ENCODE data around the gene RAB25. TPM values are rescaled to one million over a fixed set of nuclear protein-coding genes. Genes with fewer than 3 reads are reported as not detected.
A peak's percentile ranks its signal among the peaks of the same experiment; 100 is the strongest.
"Not testable (repeated sequence)": the region's sequence is repeated elsewhere in the genome, so short reads cannot be mapped to it uniquely, and the experiment has no call there.

Gene RAB25
- polyA plus RNA-seq, 1 donor, result 174 TPM

- Histone ChIP-seq H3K4me1 (ENCODE audit: control insufficient read depth, insufficient read depth, low read length) (peaks cover under 1% of the 10 kb centered on the region), H3K27me3 (ENCODE audit: control insufficient read depth, insufficient read depth, low read length) (no peaks in the 10 kb centered on the region), H3K9me3 (ENCODE audit: control insufficient read depth, low read depth, low read length) (no peaks in the 10 kb centered on the region), H3K4me3 (ENCODE audit: low read length) (no peak overlapping the region), H3K36me3 (ENCODE audit: control insufficient read depth, insufficient read depth, low read length) (peaks cover 62% of the 10 kb centered on the region), H3K27ac (ENCODE audit: low read length) (no peak overlapping the region)
- no peak for DNase-seq
- WGBS (ENCODE audit: insufficient coverage, low lambda C conversion rate), result no CpG with 5 or more reads among the region's 3 CpGs
Observed at GRCh38 chr1:156069490-156070455, 8.8 kb downstream of the RAB25 start.

- no peaks in the 10 kb centered on the region for H3K9me3 ChIP-seq (ENCODE audit: control insufficient read depth, low read depth, low read length)
- no CpG with 5 or more reads among the region's 4 CpGs for WGBS (ENCODE audit: insufficient coverage, low lambda C conversion rate)
- H3K4me3 ChIP-seq (ENCODE audit: low read length), result no peak overlapping the region
- peaks cover 3% of the 10 kb centered on the region for H3K4me1 ChIP-seq (ENCODE audit: control insufficient read depth, insufficient read depth, low read length)
- no peaks in the 10 kb centered on the region for H3K27me3 ChIP-seq (ENCODE audit: control insufficient read depth, insufficient read depth, low read length)
- peaks cover 57% of the 10 kb centered on the region for H3K36me3 ChIP-seq (ENCODE audit: control insufficient read depth, insufficient read depth, low read length)
- no peak for DNase-seq
- H3K27ac ChIP-seq (ENCODE audit: low read length), result no peak overlapping the region
Observed at GRCh38 chr1:156070548-156070947, 9.6 kb downstream of the RAB25 start.

- not testable (repeated sequence) for DNase-seq; H3K27ac ChIP-seq (ENCODE audit: low read length); H3K9me3 ChIP-seq (ENCODE audit: control insufficient read depth, low read depth, low read length); H3K27me3 ChIP-seq (ENCODE audit: control insufficient read depth, insufficient read depth, low read length); H3K4me3 ChIP-seq (ENCODE audit: low read length)
- Histone ChIP-seq H3K36me3 (ENCODE audit: control insufficient read depth, insufficient read depth, low read length) (peaks cover 57% of the 10 kb centered on the region), H3K4me1 (ENCODE audit: control insufficient read depth, insufficient read depth, low read length) (peaks cover 11% of the 10 kb centered on the region)
- no CpG with 5 or more reads among the region's 7 CpGs for WGBS (ENCODE audit: insufficient coverage, low lambda C conversion rate)
Observed at GRCh38 chr1:156071332-156071816, 10.4 kb downstream of the RAB25 start.

GRCh38 chr1:156072251-156072650 lies 11.3 kb downstream of the RAB25 start:
- H3K36me3 ChIP-seq (ENCODE audit: control insufficient read depth, insufficient read depth, low read length), result peaks cover 56% of the 10 kb centered on the region
- H3K4me3 ChIP-seq (ENCODE audit: low read length), result no peak overlapping the region
- WGBS (ENCODE audit: insufficient coverage, low lambda C conversion rate), result 80% methylated on average over 1 of the region's 6 CpGs
- H3K4me1 ChIP-seq (ENCODE audit: control insufficient read depth, insufficient read depth, low read length), result peaks cover 16% of the 10 kb centered on the region
- DNase-seq, result no peak
- H3K27ac ChIP-seq (ENCODE audit: low read length), result no peak overlapping the region
- H3K27me3 ChIP-seq (ENCODE audit: control insufficient read depth, insufficient read depth, low read length), result no peaks in the 10 kb centered on the region
- H3K9me3 ChIP-seq (ENCODE audit: control insufficient read depth, low read depth, low read length), result peaks cover 5% of the 10 kb centered on the region

GRCh38 chr1:156073110-156073687 lies 12.2 kb downstream of the RAB25 start:
- Histone ChIP-seq H3K36me3 (ENCODE audit: control insufficient read depth, insufficient read depth, low read length) (peaks cover 52% of the 10 kb centered on the region), H3K4me1 (ENCODE audit: control insufficient read depth, insufficient read depth, low read length) (peaks cover 18% of the 10 kb centered on the region)
- WGBS (ENCODE audit: insufficient coverage, low lambda C conversion rate), result no CpG with 5 or more reads among the region's 1 CpG

GRCh38 chr1:156073740-156074139 lies 12.8 kb downstream of the RAB25 start:
- no peak overlapping the region for H3K4me3 ChIP-seq (ENCODE audit: low read length)
- no peak overlapping the region for H3K27ac ChIP-seq (ENCODE audit: low read length)
- peaks cover 49% of the 10 kb centered on the region for H3K36me3 ChIP-seq (ENCODE audit: control insufficient read depth, insufficient read depth, low read length)
- H3K4me1 ChIP-seq (ENCODE audit: control insufficient read depth, insufficient read depth, low read length), result peaks cover 18% of the 10 kb centered on the region
- 100% methylated on average over 1 of the region's 5 CpGs for WGBS (ENCODE audit: insufficient coverage, low lambda C conversion rate)
- peaks cover 8% of the 10 kb centered on the region for H3K9me3 ChIP-seq (ENCODE audit: control insufficient read depth, low read depth, low read length)
- H3K27me3 ChIP-seq (ENCODE audit: control insufficient read depth, insufficient read depth, low read length), result no peaks in the 10 kb centered on the region
- no peak for DNase-seq

More at GRCh38 chr1:156073110-156073687, 12.2 kb downstream of the RAB25 start:
- Histone ChIP-seq H3K27ac (ENCODE audit: low read length) (no peak overlapping the region), H3K4me3 (ENCODE audit: low read length) (no peak overlapping the region), H3K9me3 (ENCODE audit: control insufficient read depth, low read depth, low read length) (peaks cover 8% of the 10 kb centered on the region), H3K27me3 (ENCODE audit: control insufficient read depth, insufficient read depth, low read length) (no peaks in the 10 kb centered on the region)
- no peak for DNase-seq

GRCh38 chr1:156074661-156075060 lies 13.7 kb downstream of the RAB25 start:
- Histone ChIP-seq H3K4me1 (ENCODE audit: control insufficient read depth, insufficient read depth, low read length) (peaks cover 18% of the 10 kb centered on the region), H3K4me3 (ENCODE audit: low read length) (no peak overlapping the region), H3K36me3 (ENCODE audit: control insufficient read depth, insufficient read depth, low read length) (peaks cover 44% of the 10 kb centered on the region), H3K27ac (ENCODE audit: low read length) (no peak overlapping the region), H3K27me3 (ENCODE audit: control insufficient read depth, insufficient read depth, low read length) (no peaks in the 10 kb centered on the region), H3K9me3 (ENCODE audit: control insufficient read depth, low read depth, low read length) (peaks cover 8% of the 10 kb centered on the region)
- DNase-seq, result no peak
- WGBS (ENCODE audit: insufficient coverage, low lambda C conversion rate), result no CpG with 5 or more reads among the region's 8 CpGs

- no peak for DNase-seq
- H3K4me3 ChIP-seq (ENCODE audit: low read length), result no peak overlapping the region
- H3K9me3 ChIP-seq (ENCODE audit: control insufficient read depth, low read depth, low read length), result peaks cover 8% of the 10 kb centered on the region
- H3K27ac ChIP-seq (ENCODE audit: low read length), result no peak overlapping the region
- H3K4me1 ChIP-seq (ENCODE audit: control insufficient read depth, insufficient read depth, low read length), result peaks cover 18% of the 10 kb centered on the region
- peaks cover 39% of the 10 kb centered on the region for H3K36me3 ChIP-seq (ENCODE audit: control insufficient read depth, insufficient read depth, low read length)
- no CpG with 5 or more reads among the region's 3 CpGs for WGBS (ENCODE audit: insufficient coverage, low lambda C conversion rate)
- no peaks in the 10 kb centered on the region for H3K27me3 ChIP-seq (ENCODE audit: control insufficient read depth, insufficient read depth, low read length)
Observed at GRCh38 chr1:156075162-156075561, 14.2 kb downstream of the RAB25 start.

- Histone ChIP-seq H3K27ac (ENCODE audit: low read length) (no peak overlapping the region), H3K27me3 (ENCODE audit: control insufficient read depth, insufficient read depth, low read length) (no peaks in the 10 kb centered on the region), H3K4me3 (ENCODE audit: low read length) (no peak overlapping the region), H3K9me3 (ENCODE audit: control insufficient read depth, low read depth, low read length) (peaks cover 8% of the 10 kb centered on the region), H3K36me3 (ENCODE audit: control insufficient read depth, insufficient read depth, low read length) (peaks cover 33% of the 10 kb centered on the region), H3K4me1 (ENCODE audit: control insufficient read depth, insufficient read depth, low read length) (peaks cover 18% of the 10 kb centered on the region)
- DNase-seq, result no peak
- 88% methylated on average over 1 of the region's 4 CpGs for WGBS (ENCODE audit: insufficient coverage, low lambda C conversion rate)
Observed at GRCh38 chr1:156075775-156076204, 14.8 kb downstream of the RAB25 start.

- Histone ChIP-seq H3K27ac (ENCODE audit: low read length) (no peak overlapping the region), H3K4me3 (ENCODE audit: low read length) (peak overlapping the region; percentile 42)
- peak; percentile 54 to 74 for DNase-seq
Observed at GRCh38 chr1:156076609-156077429, 15.9 kb downstream of the RAB25 start.

More at GRCh38 chr1:156076609-156077429, 15.9 kb downstream of the RAB25 start:
- WGBS (ENCODE audit: insufficient coverage, low lambda C conversion rate), result no CpG with 5 or more reads among the region's 73 CpGs
- Histone ChIP-seq H3K36me3 (ENCODE audit: control insufficient read depth, insufficient read depth, low read length) (peaks cover 30% of the 10 kb centered on the region), H3K27me3 (ENCODE audit: control insufficient read depth, insufficient read depth, low read length) (no peaks in the 10 kb centered on the region), H3K9me3 (ENCODE audit: control insufficient read depth, low read depth, low read length) (peaks cover 8% of the 10 kb centered on the region), H3K4me1 (ENCODE audit: control insufficient read depth, insufficient read depth, low read length) (peaks cover 22% of the 10 kb centered on the region)

Data from large intestine (tissue), 3 donors.